ENCODE results near the gene SPATA6L. TPM values are rescaled to one million over a fixed set of nuclear protein-coding genes. Genes with fewer than 3 reads are reported as not detected.
"Not testable (repeated sequence)": the region's sequence is repeated elsewhere in the genome, so short reads cannot be mapped to it uniquely, and the experiment has no call there.

Gene SPATA6L
- total RNA-seq, 1 donor from 2014 or later = 1.3 TPM

DNA sequence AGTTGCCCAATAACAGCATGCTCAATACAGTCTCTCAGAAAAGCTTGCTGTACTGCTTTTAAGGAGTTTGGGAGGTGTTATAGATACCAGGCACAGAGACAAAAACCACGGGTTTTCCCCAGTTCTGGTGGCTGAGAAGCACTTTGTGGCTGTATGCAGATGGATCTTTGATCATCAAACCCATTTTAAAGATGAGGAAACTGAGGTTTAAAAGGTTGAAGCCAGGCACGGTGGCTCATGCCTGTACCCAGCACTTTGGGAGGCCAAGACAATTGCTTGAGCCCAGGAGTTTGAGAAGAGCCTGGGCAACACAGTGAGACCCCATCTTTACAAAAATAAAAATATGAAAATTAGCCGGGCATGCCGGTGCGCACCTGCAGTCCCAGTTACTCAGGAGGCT is 50.5 kb downstream of the SPATA6L start:
- no peak for TF ChIP-seq CTCF (IDR thresholded peaks at IDR 0.05; ENCODE audit: insufficient read depth, low read length, poor library complexity, severe bottlenecking)
- Histone ChIP-seq H3K4me3 (ENCODE audit: low read depth, low read length) (no peak overlapping the region), H3K36me3 (ENCODE audit: control insufficient read depth, insufficient read depth, low read length) (no peaks in the 10 kb centered on the region), H3K27me3 (ENCODE audit: control insufficient read depth, insufficient read depth, low read length) (no peaks in the 10 kb centered on the region)
- DNase-seq (ENCODE audit: low read depth) = no peak

DNA sequence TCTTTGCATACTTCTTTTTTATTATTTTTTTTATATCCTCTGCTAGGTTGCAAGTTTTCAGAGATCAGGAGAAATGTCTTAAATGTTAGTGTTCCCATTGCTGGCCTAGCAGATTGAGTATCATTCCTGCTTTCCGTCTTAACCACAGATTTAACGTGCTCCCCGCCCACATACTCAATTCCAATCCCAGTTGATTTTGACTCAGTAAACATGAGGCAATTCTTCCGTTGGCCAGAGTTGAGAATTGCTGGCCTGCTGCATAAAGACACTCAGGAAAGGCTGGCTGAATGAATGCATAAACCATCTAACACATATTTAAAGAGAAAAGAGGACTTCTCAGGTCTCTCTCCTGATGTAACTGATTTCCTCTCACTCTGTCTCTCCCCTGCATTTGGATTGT is 51.0 kb downstream of the SPATA6L start:
- no peak for DNase-seq (ENCODE audit: low read depth)

DNA sequence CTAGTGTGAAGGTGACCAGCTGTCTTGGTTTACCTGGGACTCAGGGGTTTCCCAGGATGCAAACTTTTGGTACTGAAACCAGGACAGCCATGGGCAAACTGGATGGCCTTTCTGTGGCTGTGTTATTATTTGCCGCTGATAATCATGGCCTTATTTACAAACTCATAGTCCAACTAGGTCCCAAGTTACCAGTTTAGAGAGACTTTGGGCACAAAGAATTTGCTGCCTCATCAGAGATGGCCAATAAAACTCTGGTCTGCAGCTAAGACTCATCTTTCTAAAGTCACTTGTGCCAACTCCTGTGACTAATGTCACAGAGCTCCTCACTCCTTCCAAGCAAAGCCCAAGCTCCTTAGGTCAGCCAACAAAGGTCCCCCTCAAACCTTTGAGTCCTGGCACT is 51.7 kb downstream of the SPATA6L start:
- DNase-seq (ENCODE audit: low read depth) = no peak
- Histone ChIP-seq H3K4me3 (ENCODE audit: low read depth, low read length) (no peak overlapping the region), H3K36me3 (ENCODE audit: control insufficient read depth, insufficient read depth, low read length) (no peaks in the 10 kb centered on the region), H3K27me3 (ENCODE audit: control insufficient read depth, insufficient read depth, low read length) (no peaks in the 10 kb centered on the region)
- no peak for TF ChIP-seq CTCF (IDR thresholded peaks at IDR 0.05; ENCODE audit: insufficient read depth, low read length, poor library complexity, severe bottlenecking)

More for the DNA sequence above, 51.0 kb downstream of the SPATA6L start:
- no peak for TF ChIP-seq CTCF (IDR thresholded peaks at IDR 0.05; ENCODE audit: insufficient read depth, low read length, poor library complexity, severe bottlenecking)
- no peak overlapping the region for H3K4me3 ChIP-seq (ENCODE audit: low read depth, low read length)
- no peaks in the 10 kb centered on the region for H3K27me3 ChIP-seq (ENCODE audit: control insufficient read depth, insufficient read depth, low read length)
- H3K36me3 ChIP-seq (ENCODE audit: control insufficient read depth, insufficient read depth, low read length) = no peaks in the 10 kb centered on the region

GRCh38 chr9:4606033-4606432 is 60.2 kb downstream of the SPATA6L start:
- not testable (repeated sequence) for H3K36me3 ChIP-seq (ENCODE audit: control insufficient read depth, insufficient read depth, low read length); H3K27me3 ChIP-seq (ENCODE audit: control insufficient read depth, insufficient read depth, low read length); DNase-seq (ENCODE audit: low read depth)

GRCh38 chr9:4604678-4605095 is 61.6 kb downstream of the SPATA6L start:
- H3K4me3 ChIP-seq (ENCODE audit: low read depth, low read length) = no peak overlapping the region
- H3K36me3 ChIP-seq (ENCODE audit: control insufficient read depth, insufficient read depth, low read length) = no peaks in the 10 kb centered on the region
- peak; percentile 54 for TF ChIP-seq CTCF (IDR thresholded peaks at IDR 0.05; ENCODE audit: insufficient read depth, low read length, poor library complexity, severe bottlenecking)
- DNase-seq (ENCODE audit: low read depth) = no peak
- H3K27me3 ChIP-seq (ENCODE audit: control insufficient read depth, insufficient read depth, low read length) = no peaks in the 10 kb centered on the region

More at GRCh38 chr9:4606033-4606432, 60.2 kb downstream of the SPATA6L start:
- not testable (repeated sequence) for H3K4me3 ChIP-seq (ENCODE audit: low read depth, low read length)

- no peak for DNase-seq (ENCODE audit: low read depth)
Measured at GRCh38 chr9:4603830-4604229, 62.5 kb downstream of the SPATA6L start.

More at GRCh38 chr9:4603830-4604229, 62.5 kb downstream of the SPATA6L start:
- Histone ChIP-seq H3K4me3 (ENCODE audit: low read depth, low read length) (no peak overlapping the region), H3K36me3 (ENCODE audit: control insufficient read depth, insufficient read depth, low read length) (no peaks in the 10 kb centered on the region), H3K27me3 (ENCODE audit: control insufficient read depth, insufficient read depth, low read length) (no peaks in the 10 kb centered on the region)
- TF ChIP-seq CTCF (IDR thresholded peaks at IDR 0.05; ENCODE audit: insufficient read depth, low read length, poor library complexity, severe bottlenecking) = no peak

All from kidney epithelial cell (primary cell).